DMS79 (cell line): ENCODE measurements around the gene EIPR1.

Source experiments
- DNase-seq: peaks from one replicate; lab custom pipeline; 2025; lab: John Stamatoyannopoulos, UW

The EIPR1 gene

DNA sequence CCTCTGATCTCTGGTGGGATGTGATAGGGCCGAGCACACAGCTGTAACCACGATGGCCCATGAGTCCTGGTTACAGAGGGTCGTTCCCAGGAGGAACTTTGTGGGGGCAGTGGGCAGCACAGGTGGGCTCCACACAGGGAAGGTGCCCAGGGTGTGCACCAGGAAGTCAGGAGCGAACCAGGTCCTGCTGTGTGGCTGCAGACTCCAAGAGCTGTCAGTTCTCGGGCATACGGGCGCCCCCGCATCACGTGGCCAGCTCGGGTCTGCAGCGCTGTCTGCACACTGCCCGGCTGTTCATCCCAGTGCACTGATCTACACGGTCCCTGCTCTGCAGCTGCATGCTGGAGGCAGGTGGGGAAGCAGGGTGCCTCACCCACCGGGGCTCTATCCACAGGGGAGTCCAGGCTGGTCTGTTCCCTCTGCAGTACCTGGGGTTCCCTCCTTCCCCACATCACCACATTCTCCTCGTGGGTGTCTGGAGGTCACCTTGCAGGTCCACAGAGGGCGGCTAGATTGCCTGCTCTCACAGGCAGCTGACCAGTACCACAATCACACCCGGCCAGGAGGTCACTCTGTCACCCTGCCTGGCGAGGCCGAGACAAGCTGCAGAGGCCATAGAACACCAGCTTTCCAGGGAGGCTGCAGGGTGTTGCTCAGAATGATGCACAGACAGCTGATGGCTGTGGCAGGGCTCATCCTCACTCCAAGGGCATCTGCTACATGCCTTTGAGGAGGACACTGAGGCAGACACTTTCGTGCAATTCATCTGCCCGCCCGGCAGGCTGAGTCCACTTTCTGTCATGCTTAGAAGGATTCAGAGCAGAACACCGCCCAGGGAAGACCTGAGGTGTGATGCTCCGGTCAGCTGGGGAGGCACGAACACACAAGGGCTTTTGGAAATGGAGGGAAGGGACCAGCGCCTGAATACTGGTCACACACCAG lies 202.7 kb downstream of the EIPR1 start:
- DNase-seq: no peak

DNA sequence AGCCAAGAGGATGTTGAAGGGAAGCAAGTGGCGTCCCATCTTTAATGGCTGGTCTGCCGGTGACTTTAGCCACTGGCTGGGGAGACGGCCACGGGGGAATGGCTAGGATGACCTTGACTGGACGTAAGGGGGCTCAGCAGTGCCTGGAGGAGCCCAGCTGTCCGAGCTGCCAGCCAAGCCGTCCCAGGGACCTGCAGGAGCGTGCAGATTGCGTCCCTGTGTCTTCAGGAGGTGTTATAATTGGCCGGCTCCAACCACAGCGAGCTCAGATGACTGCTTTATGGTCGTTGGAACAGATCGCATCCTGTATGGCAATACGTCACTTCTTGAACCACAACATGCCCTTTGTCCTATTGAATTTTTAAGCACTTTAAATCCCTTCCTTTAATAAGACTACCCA lies 204.6 kb downstream of the EIPR1 start:
- DNase-seq: no peak

DNA sequence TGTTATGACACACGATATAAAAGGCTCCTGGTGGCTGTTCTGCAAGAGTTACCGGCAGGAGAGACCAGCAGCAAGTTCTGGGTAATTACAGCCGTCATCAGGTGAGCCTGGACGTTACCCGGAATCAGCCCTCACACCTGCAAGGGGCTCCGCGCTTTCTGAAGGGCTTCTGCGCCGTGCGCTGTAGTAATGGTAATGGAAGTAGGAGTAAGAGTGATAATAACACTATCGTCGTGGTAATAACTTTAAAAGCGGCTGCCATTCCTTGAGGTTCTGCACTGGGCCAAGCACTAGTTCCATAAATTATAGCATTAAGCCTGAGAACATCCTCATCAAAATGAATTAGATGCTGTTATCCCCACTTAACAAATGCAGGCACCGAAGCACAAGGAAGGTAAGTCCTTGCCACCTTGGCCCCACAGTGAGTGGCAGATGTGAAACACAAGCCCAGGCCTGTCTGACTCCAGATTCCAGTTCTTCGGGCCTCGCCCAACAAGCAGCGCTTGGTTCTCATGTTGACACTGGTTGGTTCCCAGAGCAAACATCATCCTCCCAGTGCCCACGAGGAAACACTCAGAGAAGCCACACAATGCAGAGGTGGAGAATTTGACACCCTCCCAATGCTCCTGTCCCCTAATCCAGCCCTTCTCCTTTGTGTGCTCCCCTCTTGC lies 205.2 kb downstream of the EIPR1 start:
- peak; percentile 86 for DNase-seq

DNA sequence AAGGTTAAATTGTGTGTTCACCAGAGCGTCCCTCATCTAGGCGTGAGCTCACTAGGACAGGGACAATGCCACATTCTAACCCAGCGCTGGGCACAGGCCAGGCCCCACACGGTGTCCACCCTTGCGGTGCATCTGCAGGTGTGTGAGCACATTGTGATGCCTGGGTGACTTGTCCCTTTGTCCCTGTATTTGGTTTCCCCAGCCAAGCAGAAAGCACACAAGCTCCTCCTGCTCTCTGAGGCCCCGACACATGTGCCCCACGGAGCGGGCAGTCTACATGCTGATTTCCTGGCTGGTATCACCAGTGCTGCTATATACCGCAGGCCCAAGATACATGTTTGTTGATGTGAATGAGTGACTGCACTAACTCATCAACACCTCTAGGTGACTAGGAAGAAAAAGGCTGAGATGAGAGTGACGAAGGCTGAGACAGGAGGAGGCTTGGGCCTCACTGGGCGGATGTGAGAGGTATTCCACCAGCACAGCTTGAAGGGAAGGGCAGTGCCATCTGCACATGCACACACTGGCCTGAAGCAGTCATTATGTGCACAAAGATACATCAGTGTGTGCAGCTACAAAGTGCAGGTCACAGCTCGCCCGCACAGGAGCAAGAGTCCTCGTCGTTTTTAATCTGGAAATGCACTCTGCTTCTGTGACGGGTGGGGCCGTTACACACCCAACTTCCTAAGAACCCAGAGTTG lies 205.9 kb downstream of the EIPR1 start:
- no peak for DNase-seq

DNA sequence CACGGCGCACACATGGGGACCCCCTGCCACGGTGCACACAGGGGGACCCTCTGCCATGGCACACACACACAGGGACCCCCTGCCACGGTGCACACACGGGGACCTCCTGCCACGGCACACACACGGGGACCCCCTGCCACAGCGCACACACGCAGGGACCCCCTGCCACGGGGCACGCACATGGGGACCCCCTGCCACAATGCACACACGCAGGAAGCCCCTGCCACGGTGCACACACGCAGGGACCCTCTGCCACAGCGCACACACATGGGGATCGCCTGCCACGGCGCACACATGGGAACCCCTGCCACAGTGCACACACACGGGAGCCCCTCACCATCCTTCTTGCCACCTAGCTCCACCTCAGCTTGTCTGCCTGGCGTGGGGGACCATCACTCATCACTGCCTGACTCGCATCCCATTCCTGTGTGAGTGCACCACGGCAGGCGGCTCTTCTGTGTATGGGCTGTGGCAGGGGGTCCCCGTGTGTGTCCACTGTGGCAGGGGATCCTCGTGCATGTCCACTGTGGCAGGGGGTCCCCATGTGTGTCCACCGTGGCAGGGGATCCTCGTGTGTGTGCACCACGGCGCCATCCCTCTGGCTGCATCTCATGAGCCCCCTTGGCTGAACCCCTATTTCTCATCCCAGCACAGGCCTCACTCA lies 206.7 kb downstream of the EIPR1 start:
- no peak for DNase-seq

DNA sequence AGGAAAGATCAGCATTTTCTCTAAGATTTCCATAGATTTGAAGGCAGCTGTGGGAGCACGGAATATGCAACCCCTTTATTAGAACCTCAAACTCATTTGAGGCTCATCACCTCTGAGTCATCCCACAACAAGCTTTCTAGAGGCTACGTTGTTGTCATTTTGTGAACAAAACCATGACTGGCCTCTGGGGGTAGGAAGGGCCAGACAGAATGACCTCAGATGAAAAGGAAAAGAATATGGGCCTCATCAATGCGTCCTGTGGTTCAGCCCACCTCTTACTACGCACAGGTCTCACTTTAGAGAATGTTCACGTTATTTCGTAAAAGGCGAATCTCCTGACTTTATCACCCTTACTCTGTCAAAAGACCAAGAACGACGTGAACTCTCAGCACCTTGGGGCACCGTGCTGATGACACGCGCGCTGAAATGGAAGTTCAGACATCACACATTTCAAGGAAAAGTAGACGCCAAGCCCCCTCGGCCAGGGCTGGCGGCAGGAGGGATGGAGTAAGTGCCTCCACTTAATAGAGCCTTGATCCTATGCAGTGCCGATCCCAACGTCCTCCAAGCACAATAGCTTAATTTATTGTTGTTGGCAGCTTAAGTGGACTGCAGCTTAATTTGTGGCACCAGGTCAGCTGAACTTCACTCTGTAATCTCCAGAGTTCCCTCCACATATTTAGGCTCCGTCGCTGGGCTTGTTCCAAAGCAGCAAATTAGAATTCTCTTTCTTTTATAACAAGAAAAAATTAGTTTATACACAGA lies 208.3 kb downstream of the EIPR1 start:
- DNase-seq: no peak

DNA sequence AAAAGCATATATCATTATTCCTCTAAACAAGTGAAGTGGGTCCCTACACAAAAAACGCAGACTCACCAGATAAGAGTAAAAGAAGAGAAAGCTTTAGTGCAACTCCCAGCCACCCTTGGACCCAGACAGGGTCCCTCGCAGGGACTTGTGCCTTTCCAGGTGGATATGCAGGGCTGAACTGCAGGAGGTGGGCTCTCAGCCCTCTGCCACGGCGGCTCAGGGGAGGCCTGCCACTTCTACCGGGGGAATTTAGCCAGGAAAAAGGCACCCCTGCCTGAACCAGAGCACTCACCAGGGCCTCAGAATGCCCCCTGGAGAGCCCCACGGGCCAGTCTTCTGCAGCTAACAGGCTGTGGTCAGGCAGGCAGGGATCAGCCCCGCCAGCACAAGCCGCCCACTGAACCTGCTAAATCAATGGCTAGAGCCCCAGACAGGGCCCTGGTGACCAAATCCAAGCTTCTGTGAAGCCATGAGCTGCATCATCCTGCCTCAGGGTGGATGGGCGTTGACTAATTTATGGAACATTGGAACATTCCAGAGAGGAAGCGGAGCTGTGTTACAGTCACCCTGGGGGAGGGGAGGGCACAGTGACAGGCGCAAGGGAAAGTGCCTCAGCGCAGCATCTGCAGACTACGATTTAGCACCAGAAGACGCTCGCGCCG lies 209.3 kb downstream of the EIPR1 start:
- no peak for DNase-seq

DNA sequence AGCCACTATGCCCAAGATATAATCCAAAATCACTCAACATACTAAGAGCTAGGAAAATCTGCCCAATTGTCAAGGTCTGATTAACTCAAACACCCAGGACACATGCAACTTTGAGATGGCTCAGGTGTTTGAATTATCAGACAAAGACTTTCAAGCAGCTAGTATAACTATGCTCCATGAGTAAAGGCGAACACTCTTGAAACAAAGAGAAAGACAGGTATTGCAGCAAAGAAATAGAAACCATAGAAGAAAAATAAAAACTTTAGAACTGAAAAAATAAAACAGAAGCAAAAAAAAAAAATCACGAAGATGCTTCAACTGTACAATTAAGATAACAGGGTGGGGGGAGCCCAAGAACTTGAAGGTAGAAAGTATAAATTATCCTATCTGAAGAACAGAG lies 214.2 kb downstream of the EIPR1 start:
- no peak for DNase-seq

DNA sequence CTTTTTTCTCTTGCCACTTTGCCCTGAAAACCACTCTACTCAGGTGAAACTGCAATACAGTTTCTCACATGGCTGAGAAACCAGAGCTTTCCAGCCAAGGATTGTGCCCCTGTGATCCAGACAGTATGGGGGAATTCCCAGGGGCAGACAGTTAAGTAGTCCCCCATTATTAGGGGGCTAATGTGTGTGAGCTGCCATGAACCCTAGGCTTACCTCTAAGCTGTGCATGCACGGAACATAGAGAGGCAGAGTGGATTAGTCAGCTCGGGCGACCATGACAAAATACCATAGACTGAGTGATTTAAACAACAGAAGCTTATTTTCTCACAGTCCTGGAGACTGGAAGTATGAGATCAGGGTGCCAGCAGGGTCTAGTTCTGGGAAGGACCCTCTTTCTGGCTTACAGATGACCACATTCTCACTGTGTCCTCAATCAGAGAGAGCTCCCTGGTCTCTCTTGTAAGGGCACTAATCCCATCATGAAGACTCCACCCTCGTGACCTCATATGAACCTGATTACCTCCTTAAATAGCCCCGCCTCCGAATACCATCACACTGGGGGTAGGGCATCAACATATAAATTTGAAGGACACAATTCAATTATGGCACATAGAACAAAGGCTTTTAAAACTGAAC lies 215.1 kb downstream of the EIPR1 start:
- DNase-seq: no peak

DNA sequence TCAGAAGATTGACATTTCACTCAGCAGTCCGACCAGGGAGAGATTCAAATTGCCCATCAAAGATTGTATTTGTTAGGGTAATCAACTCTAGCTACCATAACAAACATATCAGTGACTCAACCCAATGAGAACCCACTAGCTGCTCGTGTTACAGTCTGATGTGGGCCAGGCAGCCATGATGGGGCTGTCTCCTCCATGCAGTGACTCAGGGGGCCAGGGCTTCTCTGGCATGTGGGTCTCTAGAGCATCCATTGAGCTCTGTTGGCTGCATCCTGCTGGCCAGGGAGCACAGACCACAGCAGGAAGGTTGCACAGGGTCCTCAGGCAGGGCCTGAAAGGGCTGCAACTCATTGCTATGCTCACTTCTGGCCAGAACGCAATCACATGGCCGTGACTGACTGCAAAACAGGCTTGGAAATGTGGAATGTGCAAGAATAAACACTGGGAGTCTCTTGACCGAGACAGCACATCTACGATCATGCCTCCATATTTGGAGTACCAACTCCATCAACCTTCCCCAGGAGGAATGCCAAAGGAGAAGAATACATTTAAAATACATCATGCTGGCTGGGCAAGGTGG lies 216.8 kb downstream of the EIPR1 start:
- no peak for DNase-seq

DNA sequence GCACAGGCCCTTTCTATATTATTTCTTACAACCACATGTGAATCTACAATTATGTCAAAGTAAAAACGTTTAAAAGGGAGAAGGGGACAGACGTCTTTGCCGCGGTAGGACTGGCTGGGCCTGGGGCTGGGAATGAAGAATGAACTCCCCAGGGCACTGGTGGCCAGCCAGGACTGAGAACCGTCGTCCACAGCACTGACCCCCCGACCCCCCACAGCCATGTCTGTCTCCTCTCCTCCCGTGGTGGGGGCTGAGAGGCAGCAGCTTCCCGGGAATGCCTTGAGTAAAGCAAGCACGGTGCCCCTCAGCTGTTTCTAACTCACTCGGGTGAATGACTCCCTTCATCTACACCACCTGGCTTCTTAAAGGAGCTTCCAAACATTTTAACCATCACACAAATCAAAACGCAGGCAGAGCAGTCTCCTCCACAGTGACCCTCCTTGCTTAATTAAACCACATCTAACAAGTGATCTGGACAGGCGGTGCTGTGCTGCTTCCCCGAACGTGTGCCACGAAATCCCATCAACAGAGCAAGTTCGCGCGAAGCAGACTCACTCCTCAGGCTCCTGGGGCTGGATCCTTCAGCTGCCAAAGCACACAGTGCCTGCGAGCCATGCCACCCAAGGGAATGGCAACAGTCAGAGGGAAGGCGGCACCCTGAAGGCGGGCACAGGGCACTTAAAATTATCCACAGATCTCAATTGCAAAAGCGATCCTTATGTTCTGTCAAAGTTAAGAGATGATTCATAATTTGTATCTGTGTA lies 217.7 kb downstream of the EIPR1 start:
- DNase-seq: no peak

DNA sequence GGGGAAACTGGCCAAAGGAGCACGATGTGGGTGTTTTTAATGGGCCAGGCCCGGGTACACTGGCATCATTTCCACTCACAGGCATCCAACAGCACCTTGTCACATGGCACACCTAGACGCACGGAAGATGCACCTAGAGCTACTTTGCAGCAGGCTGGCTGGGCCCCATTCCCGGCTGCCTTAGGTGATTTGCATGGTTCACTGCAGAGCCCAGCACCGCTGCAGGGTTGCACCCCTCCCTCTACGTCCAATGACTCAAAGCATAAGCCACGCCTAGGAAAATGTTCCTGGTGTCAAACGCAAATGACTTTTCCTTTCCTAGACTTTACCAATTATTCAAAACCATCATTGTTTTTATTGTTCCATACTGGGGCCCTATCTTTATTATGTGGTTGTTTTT lies 222.9 kb downstream of the EIPR1 start:
- no peak for DNase-seq

DNA sequence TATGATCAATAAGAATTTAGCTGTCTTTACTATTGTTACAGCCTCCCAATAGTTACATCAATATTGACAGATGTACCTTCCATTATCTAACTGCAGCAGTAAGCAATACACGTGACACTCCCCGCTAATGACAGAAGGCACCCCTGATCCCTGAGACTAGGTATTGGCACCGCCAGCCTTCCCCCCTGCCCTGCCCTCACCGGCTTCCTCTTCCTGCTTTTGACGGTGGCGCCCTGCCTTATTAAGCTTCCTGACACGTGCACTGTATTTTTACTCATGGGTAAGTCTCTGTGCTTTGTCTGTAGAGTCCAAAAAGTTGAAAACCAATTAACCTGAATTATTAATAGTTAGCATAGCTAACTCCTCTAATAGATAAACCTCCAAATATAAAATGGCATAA lies 223.5 kb downstream of the EIPR1 start:
- no peak for DNase-seq

DNA sequence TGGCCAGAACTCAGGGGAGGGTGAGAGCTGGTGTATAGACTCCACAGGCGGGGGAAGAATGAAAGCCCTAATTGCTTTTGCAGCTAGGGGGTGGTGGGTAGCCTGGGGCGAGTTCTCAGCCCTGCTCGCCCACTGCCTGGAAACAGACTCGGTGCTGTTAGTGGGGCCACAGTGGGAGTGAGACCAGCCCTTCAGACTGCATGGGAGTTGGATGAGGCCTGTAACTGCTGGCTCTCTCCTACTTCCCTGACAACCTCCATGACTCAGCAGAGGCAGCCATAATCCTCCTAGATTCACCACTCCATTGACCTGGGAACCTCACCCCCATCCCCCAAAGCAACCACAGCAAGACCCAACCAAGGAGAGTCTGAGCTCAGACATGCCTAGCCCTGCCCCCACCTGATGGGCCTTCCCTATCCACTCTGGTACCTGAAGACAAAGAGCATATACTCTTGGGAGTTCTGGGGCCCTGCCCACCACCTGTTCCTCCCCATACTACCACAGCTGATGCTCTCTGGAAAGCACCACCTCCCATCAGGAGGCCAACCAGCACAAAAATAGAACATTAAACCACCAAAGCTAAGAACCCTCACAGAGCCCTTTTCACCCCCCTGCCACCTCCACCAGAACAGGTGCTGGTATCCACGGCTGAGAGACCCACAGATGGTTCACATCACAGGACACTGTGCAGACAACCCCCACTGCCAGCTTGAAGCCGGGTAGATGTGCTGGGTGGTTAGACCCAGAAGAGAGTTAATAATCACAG lies 226.3 kb downstream of the EIPR1 start:
- no peak for DNase-seq

DNA sequence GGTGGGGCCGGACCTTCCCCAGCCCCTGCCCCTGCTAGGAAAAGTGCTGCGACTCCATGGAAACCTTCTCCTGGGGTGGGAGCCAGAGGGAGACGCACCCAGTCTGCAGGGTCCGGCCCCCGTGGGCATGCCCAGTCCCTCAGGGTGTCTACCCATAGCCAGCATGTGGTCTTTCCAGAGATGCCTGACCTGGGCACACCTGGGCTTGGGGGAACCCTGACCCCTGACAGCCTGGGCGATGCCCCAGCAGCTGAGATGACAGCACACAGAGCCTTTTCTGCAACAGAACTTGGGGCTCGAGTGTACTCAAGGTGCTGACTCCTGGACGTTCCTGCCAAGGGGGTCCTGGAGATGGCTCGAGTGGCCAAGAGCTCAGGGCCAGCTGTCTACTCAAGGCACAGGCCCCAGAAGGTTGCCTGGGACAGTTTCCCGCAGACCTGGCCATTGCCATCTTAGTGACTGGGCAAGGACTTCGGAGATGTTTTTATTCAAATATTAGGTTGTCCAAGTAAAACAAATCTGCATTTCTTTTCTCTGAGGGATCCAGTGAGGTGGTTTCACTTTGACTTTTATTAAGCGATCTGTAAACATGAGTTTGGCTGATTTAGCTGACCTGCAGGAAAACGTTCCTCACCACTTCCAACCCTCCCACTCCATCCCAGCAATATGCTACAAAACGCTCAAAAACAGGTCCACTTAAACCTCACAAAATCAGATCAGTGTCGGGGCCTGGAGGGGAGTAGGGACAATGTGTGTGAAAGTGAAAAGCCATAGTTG lies 228.0 kb downstream of the EIPR1 start:
- DNase-seq: no peak

DNA sequence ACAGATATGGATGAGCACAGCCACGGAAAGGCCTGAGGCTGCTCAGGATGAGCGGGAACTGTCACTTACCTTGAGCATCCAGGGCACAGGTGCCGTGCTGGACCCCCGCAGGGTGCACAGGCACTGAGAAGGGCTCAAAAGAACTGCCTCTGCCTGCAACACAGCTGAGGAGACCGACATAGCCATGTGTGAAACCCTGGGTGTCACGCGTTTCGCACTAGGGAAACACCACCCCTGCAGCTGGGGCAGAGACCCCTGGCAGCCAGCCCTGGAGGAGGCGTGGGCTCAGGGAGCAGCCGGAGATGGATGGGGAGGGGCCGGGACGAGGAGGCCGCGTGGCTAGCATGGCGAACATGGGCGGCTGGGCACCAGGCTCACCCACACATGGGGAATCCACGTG lies 228.9 kb downstream of the EIPR1 start:
- no peak for DNase-seq

DNA sequence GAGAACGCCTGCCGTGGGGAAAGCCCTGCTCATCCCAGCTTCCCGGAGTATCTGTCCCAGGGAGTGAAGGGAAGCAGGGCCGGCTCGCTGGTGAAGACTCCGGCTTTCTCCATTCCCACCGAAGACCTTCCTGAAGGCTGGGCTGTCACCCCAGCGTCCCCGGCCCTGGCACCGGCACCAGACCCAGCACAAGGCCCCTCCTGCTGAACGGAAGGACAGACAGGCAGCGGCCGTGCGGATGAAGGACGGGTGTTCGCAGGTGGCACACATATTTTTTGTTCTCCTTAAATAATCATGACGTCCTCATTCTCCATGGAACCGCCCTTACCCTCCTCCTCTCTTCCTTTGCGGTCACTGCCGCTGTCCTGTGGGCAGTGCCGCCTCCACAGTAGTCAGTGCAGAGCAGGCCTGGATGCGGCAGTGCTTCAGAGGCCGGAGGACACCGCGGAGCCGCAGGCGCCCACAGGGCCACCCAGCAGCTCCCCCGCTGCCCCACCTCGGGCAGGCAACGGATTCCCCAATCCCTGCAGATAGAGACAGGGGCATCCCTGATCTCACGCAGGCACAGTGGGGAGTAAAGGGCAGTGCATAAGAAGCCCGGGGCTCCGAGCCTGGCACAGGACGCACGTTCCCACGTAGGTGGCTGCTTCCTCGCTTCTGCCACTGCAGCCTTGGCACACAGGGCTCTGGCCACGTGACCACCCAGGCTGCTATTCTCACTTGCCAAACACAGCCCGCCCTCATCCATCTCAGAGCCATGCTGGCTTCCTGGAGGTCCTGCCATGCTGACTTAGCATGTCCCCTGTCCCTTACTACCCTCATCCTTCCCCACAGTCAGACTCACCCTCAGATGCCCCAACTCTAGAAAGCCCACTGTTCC lies 229.7 kb downstream of the EIPR1 start:
- no peak for DNase-seq
